Esophagus muscularis mucosa (tissue), 4 donors: ENCODE measurements around the gene TMEM17. TPM values are rescaled to one million over a fixed set of nuclear protein-coding genes. Genes with fewer than 3 reads are reported as not detected.

Source experiments
- DNase-seq: peaks from one replicate; pipeline ENCODE4 v3.0.0-alpha.2; 2017; ENCODE audit errors: extremely low spot score
- H3K27ac ChIP-seq, 4 donors: fragments of 200-600 bp; sonication (generic); replicated peaks in 1 of 4; 1 replicate in 3 of 4; 2 replicates in 1 of 4; pipeline ENCODE4 v1.5.1; 2016 to 2019; ENCODE audit warnings: mild to moderate bottlenecking in 1 of 4
- H3K27me3 ChIP-seq, 4 donors: fragments of 200-600 bp; sonication (generic); one replicate each; pipeline versions ENCODE4 v1.5.1 to v1.6.0; 2016 to 2019
- H3K36me3 ChIP-seq, 4 donors: fragments of 200-600 bp; sonication (generic); one replicate each; pipeline ENCODE4 v1.5.1; 2016 to 2019
- H3K4me1 ChIP-seq, 4 donors: fragments of 200-600 bp; sonication (generic); one replicate each; pipeline ENCODE4 v1.5.1; 2016 to 2019
- H3K4me3 ChIP-seq, 4 donors: fragments of 200-600 bp; sonication (generic); 1 replicate in 2 of 4; 2 replicates in 2 of 4; pipeline ENCODE4 v1.5.1; 2016 to 2019; ENCODE audit warnings: mild to moderate bottlenecking in 4 of 4, moderate library complexity in 1 of 4
- H3K9me3 ChIP-seq, 4 donors: fragments of 200-600 bp; sonication (generic); 1 replicate in 3 of 4; 2 replicates in 1 of 4; pipeline ENCODE4 v1.5.1; 2016 to 2019
- EP300 ChIP-seq: sonication (generic); formaldehyde crosslinking; IDR thresholded peaks from one replicate; pipeline ENCODE4 v1.6.1; 2017; ENCODE audit warnings: antibody characterized with exemption
- POLR2A ChIP-seq: fragments of 450-650 bp; IDR thresholded peaks from one replicate; pipeline ENCODE4 v1.6.1; 2017; ENCODE audit warnings: antibody characterized with exemption, moderate library complexity, mild to moderate bottlenecking, low read depth
- POLR2AphosphoS5 ChIP-seq, 2 donors: sonication (generic); formaldehyde crosslinking; IDR thresholded peaks; one replicate each; pipeline ENCODE4 v1.6.1; 2017; ENCODE audit warnings: antibody characterized with exemption in 2 of 2
- WGBS: methylation state at CpG from one replicate; pipeline ENCODE4 v1.1.5; 2018; 5-methylcytosine and 5-hydroxymethylcytosine counted together
- intact Hi-C: fragments of 100-400 bp; cut with DNase I; formaldehyde crosslinking; loops from one replicate; pipeline ENCODE4 v1.15.1; 2023
- total RNA-seq, 4 donors: library from RNA; depleted of rRNA; stranded (reverse); fragments of >200 nt; gene quantifications; one replicate each; pipeline versions ENCODE4 v1.1.0 to v1.2.1, GENCODE V29; 2016
- TF ChIP-seq, protein P1 (sequence below), 3 experiments: fragments of 200-600 bp in 2 of 3; fragments of 450-650 bp in 1 of 3; sonication (generic) in 2 of 3; IDR thresholded peaks; one replicate each; pipeline ENCODE4 v1.5.1; 2017 to 2019; ENCODE audit warnings: antibody characterized with exemption in 3 of 3, mild to moderate bottlenecking in 2 of 3, moderate library complexity in 1 of 3

TMEM17 gene
- total RNA-seq, 4 donors from 2014 or later = 1.9 to 3.8 (median 2.4) TPM

DNA sequence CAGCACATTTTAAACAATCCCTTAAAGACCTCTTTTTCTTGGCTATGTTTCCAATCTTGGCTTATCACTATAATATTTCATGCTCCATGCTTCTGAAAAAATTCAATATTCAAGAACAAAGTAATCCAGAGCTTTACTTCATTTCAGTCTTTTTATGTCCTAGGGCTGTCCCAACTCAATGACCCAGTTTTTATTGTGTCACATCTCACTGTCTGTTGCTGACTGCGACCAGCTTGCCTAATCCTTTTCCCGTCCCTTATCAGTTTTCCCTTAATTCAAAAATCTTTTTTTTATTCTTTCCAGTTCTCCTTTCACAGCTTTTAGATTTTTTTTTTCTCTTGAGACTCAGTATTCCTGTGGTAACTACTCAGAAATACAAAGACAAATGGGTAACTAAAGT, 10.2 kb downstream of the TMEM17 start:
- WGBS = 32% methylated on average over 2 of the region's 2 CpGs
- H3K4me1 ChIP-seq = peaks cover 0 to 21% (median 17%) of the 10 kb centered on the region in 4 donors
- H3K27me3 ChIP-seq = no peaks in the 10 kb centered on the region
- no peaks in the 10 kb centered on the region for H3K36me3 ChIP-seq
- no peak overlapping the region for H3K27ac ChIP-seq
- no peak overlapping the region for H3K4me3 ChIP-seq
- no peak for DNase-seq
- no peak for TF ChIP-seq POLR2AphosphoS5 (IDR thresholded peaks at IDR 0.05)
- no peak for TF ChIP-seq EP300
- TF ChIP-seq, protein P1, sequence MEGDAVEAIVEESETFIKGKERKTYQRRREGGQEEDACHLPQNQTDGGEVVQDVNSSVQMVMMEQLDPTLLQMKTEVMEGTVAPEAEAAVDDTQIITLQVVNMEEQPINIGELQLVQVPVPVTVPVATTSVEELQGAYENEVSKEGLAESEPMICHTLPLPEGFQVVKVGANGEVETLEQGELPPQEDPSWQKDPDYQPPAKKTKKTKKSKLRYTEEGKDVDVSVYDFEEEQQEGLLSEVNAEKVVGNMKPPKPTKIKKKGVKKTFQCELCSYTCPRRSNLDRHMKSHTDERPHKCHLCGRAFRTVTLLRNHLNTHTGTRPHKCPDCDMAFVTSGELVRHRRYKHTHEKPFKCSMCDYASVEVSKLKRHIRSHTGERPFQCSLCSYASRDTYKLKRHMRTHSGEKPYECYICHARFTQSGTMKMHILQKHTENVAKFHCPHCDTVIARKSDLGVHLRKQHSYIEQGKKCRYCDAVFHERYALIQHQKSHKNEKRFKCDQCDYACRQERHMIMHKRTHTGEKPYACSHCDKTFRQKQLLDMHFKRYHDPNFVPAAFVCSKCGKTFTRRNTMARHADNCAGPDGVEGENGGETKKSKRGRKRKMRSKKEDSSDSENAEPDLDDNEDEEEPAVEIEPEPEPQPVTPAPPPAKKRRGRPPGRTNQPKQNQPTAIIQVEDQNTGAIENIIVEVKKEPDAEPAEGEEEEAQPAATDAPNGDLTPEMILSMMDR (IDR thresholded peaks at IDR 0.05) = no peak
- TF ChIP-seq POLR2A = no peak
- intact Hi-C loops = no loop called here
- no peaks in the 10 kb centered on the region for H3K9me3 ChIP-seq

- no peak for TF ChIP-seq EP300
- TF ChIP-seq, protein P1 (IDR thresholded peaks at IDR 0.05) = no peak
- TF ChIP-seq POLR2AphosphoS5 (IDR thresholded peaks at IDR 0.05) = no peak
- no peak for TF ChIP-seq POLR2A
- H3K27ac ChIP-seq = no peak overlapping the region
- WGBS = 73% methylated on average over 2 of the region's 2 CpGs
- no peaks in the 10 kb centered on the region for H3K27me3 ChIP-seq
- intact Hi-C loops = no loop called here
- H3K9me3 ChIP-seq = no peaks in the 10 kb centered on the region
- DNase-seq = no peak
- peaks cover 0 to 35% (median 31%) of the 10 kb centered on the region in 4 donors for H3K4me1 ChIP-seq
- no peak overlapping the region for H3K4me3 ChIP-seq
- H3K36me3 ChIP-seq = no peaks in the 10 kb centered on the region
Observed at GRCh38 chr2:62492048-62492447, 13.9 kb downstream of the TMEM17 start.

DNA sequence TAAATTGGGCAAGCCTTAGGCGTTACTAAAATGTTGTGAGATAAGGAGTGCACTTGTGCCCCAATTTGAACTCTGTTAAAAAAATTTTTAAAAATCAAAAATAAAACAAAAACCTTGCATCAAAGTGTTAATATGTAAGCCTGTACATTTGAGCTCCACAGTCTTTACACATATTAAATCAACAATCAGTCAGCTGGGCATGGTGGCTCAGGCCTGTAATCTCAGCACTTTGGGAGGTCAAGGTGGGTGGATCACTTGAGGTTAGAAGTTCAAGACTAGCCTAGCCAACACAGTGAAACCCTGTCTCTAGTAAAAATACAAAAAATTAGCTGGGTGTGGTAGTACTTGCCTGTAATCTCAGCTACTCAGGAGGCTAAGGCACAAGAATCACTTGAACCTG, 16.3 kb downstream of the TMEM17 start:
- Histone ChIP-seq H3K4me3 (no peak overlapping the region), H3K27me3 (no peaks in the 10 kb centered on the region), H3K36me3 (no peaks in the 10 kb centered on the region), H3K4me1 (peaks cover 13 to 39% (median 34%) of the 10 kb centered on the region in 4 donors), H3K27ac (no peak overlapping the region), H3K9me3 (no peaks in the 10 kb centered on the region)
- intact Hi-C loops = no loop called here
- TF ChIP-seq, protein P1 (IDR thresholded peaks at IDR 0.05) = no peak
- TF ChIP-seq POLR2A = no peak
- TF ChIP-seq POLR2AphosphoS5 (IDR thresholded peaks at IDR 0.05) = no peak
- no peak for TF ChIP-seq EP300
- DNase-seq = no peak
- WGBS = 72% methylated on average over 1 of the region's 1 CpG

DNA sequence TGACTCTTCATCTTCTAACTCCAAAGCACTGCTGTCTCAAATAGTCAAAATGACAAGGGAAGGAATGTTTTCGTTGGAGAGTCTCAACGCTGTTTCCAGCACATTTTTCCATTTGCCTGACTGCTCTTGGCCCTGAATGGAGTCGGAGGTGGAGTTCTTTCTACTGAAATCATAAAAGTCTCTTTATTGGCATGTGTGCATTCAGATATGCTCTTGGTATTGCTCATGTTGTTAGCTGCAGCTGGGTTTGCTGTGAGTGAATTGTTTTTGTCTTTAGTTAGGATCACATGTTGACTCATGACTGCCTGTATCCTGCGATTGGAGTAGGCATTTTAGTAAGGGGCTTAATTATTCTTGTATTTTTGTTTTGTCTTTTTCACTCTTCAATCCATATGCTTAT, 16.8 kb downstream of the TMEM17 start:
- intact Hi-C loops = no loop called here
- Histone ChIP-seq H3K4me3 (no peak overlapping the region), H3K4me1 (peaks cover 13 to 39% (median 34%) of the 10 kb centered on the region in 4 donors), H3K36me3 (no peaks in the 10 kb centered on the region), H3K27me3 (no peaks in the 10 kb centered on the region), H3K9me3 (no peaks in the 10 kb centered on the region), H3K27ac (peak overlapping the region in 2 of 4 donors; percentile 14 to 25)
- 38% methylated on average over 4 of the region's 4 CpGs for WGBS
- DNase-seq = no peak
- no peak for TF ChIP-seq POLR2AphosphoS5 (IDR thresholded peaks at IDR 0.05)
- TF ChIP-seq, protein P1 (IDR thresholded peaks at IDR 0.05) = no peak
- TF ChIP-seq EP300 = no peak
- no peak for TF ChIP-seq POLR2A

DNA sequence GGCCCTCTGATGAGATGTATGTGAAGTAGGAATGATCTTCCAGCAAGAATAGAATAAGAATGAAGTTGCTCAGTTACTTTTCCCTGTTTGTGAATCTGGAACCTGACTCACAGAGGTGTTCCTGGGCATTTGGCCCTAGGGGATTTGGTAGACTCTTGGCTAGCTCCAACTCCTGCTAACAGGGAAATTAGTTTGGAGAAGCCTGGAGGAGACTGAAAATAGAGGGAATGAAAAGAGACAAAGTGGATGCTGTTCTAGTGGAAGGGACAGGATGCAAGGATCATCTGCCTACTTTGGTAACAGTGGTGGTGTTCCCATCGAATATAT, 19.6 kb downstream of the TMEM17 start:
- Histone ChIP-seq H3K27ac (peak overlapping the region; percentile 29 to 58 (median 44)), H3K9me3 (no peaks in the 10 kb centered on the region), H3K36me3 (no peaks in the 10 kb centered on the region), H3K4me3 (no peak overlapping the region), H3K27me3 (no peaks in the 10 kb centered on the region), H3K4me1 (peaks cover 13 to 35% (median 31%) of the 10 kb centered on the region in 4 donors)
- intact Hi-C loops = no loop called here
- 77% methylated on average over 1 of the region's 1 CpG for WGBS
- TF ChIP-seq POLR2AphosphoS5 (IDR thresholded peaks at IDR 0.05) = no peak
- no peak for TF ChIP-seq EP300
- no peak for TF ChIP-seq POLR2A
- TF ChIP-seq, protein P1 (IDR thresholded peaks at IDR 0.05) = no peak
- DNase-seq = no peak
